HG02970 (cell line): ENCODE data around the gene OBSCN.
"Not testable (repeated sequence)": the region's sequence is repeated elsewhere in the genome, so short reads cannot be mapped to it uniquely, and the experiment has no call there.

ENCODE experiments used
- ATAC-seq: cut with Tn5 transposase; IDR thresholded peaks from one replicate; pipeline ENCODE4 v1.9.1; 2021; ENCODE audit warnings: mild to moderate bottlenecking, moderate library complexity, moderate number of reproducible peaks; ENCODE audit not compliant: unreplicated experiment, low FRiP score

OBSCN gene

DNA sequence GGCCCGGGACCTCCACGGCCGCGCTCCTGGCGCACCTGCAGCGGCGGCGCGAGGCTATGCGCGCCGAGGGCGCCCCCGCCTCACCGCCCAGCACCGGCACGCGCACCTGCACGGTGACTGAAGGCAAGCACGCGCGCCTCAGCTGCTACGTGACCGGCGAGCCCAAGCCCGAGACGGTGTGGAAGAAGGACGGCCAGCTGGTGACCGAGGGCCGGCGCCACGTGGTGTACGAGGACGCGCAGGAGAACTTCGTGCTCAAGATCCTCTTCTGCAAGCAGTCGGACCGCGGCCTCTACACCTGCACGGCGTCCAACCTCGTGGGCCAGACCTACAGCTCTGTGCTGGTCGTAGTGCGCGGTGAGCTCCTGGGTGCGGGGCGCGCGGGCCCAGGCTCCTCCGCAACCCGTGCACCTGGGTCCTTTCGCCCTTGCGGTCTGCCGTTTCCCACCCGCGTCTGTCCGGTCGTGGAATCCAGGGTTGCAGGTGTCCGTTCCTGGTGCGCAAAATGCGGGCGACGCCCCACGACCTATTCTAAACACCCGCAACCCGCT, 4.6 kb downstream of the OBSCN start:
- ATAC-seq = no peak

DNA sequence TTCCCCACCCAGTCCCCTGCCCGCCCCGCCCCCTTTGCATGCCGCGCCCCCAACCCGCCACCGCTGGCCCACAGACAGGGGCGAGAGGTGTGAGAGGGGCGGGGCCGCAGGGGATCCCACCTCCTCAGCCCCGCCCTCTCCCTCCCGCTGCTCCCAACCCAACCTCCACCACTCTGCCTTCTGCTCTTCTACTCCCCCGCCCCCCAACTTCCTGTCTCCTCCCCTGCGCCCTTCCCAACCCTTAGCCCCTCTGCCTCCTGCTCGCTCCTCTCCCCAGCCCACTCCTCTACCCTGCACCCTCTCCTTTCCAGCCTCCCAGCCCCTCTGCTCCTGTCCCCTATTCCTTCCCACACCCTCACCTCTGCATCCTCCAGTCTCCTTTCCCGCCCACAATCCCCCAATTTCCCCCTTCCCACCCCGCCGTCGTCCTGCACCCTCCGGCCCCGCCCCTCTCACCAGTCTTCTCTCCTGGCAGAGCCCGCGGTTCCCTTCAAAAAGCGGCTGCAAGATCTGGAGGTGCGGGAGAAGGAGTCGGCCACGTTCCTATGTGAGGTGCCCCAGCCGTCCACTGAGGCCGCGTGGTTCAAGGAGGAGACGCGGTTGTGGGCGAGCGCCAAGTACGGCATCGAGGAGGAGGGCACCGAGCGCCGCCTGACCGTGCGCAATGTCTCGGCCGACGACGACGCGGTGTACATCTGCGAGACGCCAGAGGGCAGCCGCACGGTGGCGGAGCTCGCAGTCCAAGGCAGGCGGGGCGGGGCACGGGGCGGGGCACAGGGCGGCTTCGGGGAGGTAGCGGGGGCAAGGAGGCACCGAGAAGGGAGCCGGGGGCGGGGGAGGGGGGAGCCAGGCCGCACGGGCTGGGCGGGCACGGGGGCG, 5.4 kb downstream of the OBSCN start:
- peak; percentile 62 for ATAC-seq

DNA sequence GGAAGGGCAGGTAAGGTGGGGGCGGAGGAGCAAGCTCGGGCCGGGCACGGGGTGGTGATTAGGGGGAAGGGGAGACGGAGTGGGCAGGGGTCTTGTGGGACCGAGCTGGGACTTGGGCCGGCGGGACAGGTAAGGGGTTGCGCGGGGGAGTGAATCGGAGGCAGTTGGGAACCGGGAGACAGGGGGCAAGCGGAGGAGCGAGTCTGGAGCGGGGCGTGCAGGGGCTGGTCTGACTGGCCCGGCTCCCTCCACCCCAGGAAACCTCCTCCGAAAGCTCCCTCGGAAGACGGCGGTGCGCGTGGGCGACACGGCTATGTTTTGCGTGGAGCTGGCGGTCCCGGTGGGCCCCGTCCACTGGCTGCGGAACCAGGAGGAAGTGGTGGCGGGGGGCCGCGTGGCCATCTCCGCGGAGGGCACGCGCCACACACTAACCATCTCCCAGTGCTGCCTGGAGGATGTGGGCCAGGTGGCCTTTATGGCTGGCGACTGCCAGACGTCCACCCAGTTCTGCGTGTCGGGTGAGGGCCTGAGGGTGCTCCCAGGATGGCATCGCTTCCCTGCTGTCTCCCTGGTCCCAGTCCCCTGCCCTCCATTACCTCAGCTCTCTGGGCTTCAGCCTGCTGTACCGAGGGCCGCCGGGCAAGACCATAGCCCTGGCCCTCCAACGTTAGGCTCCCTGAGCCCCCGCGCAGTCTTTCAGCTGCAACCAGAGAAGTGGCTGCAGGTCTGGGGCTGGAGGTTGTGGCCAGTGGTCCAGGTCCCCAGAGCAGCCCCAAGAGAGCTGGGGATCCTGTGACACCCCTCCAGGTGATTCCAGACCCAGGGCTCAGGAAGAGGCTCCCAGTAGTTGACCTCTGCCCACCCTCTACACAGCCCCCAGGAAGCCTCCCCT, 6.3 kb downstream of the OBSCN start:
- ATAC-seq = no peak

DNA sequence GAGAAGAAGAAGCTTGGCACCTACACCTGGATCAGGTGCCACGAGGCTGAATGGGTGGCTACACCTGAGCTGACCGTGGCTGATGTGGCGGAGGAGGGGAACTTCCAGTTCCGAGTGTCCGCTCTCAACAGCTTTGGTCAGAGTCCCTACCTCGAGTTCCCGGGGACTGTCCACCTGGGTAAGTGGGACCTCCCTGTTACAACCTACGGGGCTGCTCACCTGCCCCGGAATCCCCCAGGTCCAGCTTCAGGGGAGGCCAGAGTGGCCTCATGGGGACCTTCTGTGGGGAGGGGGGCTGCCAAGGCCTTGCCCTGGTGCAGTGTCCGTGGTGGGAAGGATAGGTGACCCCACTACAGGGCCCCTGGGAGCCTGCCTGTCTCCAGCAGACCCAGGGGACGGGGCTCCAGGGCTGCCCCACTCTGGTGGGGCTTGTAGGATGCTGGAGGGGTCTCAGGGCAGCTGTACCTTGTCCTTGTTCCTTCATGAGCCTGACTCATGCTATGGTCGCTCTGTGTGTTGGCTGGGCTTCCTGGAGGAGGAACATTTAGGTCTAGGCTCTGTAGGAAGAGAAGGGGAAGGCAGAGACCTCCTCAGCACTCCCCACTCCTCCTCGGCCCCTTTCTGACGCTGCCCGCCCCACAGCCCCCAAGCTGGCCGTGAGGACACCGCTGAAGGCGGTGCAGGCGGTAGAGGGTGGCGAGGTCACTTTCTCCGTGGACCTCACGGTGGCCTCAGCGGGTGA, 7.2 kb downstream of the OBSCN start:
- no peak for ATAC-seq

DNA sequence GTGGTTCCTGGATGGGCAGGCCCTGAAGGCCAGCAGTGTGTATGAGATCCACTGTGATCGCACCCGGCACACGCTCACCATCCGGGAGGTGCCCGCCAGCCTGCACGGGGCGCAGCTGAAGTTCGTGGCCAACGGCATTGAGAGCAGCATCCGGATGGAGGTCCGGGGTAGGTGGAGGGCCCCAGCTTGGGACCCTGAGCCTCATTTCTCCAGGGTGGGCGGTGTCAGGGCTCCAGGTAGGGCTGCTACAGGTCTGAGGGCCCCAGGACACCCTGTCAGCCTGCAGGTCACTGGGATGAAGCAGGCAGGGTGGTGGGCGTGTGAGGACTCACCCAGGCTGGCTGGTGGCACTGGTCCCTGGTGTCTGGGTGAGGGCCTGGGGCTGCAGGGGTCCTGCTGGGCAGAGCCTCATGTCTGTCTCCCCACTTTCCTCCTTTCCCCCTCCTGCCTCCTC, 7.8 kb downstream of the OBSCN start:
- ATAC-seq = no peak

DNA sequence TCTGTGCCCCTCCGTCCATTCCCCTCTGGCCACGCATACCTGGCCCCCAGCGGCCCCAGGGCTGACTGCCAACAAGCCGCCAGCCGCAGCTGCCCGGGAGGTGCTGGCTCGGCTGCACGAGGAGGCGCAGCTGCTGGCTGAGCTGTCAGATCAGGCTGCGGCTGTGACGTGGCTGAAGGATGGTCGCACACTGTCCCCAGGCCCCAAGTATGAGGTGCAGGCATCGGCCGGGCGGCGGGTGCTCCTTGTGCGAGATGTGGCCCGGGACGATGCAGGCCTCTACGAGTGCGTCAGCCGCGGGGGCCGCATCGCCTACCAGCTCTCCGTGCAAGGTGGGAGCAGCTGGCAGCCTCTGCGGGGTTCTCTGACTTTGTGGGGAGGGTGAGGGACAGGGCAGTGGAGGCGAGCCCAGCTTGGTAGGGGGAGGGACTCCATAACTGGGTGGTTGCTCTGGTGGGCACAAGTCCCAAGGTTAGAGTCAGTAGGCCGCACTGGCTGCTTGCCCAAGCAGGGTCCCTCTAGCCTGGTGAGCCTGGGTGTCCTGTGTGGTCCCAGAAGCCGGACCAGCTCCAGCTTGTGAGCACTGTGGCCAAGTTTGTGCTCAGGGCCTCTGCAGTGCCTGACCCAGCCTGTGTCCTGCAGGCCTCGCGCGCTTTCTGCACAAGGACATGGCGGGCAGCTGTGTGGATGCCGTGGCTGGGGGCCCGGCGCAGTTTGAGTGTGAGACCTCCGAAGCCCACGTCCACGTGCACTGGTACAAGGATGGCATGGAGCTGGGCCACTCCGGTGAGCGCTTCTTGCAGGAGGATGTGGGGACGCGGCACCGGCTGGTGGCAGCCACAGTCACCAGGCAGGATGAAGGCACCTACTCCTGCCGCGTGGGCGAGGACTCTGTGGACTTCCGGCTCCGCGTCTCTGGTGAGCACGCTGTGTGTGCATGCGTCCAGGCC, 8.8 kb downstream of the OBSCN start:
- ATAC-seq = no peak

DNA sequence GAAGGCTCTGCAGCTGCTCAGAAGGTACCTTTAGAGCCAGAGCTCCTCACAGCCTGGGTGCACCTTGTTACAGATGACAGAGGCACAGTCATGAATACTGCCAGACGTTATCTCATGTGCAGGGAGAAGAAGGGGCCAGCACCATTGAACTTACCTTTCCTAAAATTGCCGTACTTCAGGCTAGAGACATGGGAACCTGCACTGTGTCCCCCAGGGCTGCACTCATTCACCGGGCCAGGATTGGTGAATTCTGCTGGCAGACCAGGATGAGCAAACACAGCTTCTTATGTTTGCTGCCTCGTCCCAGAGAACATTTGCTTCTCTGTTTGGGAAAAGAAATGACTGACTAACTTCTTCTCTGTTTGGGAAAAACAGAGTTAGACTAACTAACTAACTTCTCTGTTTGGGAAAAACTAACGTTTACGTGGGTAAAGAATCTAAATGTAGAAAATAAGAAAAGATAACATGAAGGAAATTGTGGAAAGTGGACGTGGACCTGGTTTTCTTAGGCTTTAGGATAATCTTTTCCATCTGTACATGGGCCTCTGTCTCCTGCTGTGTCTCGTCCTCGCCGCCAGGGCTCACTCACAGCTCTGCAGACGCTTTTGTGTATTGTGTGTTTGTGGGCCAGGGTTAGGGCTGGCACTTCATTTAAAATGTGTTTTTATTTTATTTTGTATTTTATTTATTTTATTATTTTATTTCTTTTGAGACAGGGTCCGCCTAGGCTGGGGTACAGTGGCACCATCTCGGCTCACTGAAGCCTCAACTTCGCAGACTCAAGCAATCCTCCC, 9.9 kb downstream of the OBSCN start:
- no peak for ATAC-seq

DNA sequence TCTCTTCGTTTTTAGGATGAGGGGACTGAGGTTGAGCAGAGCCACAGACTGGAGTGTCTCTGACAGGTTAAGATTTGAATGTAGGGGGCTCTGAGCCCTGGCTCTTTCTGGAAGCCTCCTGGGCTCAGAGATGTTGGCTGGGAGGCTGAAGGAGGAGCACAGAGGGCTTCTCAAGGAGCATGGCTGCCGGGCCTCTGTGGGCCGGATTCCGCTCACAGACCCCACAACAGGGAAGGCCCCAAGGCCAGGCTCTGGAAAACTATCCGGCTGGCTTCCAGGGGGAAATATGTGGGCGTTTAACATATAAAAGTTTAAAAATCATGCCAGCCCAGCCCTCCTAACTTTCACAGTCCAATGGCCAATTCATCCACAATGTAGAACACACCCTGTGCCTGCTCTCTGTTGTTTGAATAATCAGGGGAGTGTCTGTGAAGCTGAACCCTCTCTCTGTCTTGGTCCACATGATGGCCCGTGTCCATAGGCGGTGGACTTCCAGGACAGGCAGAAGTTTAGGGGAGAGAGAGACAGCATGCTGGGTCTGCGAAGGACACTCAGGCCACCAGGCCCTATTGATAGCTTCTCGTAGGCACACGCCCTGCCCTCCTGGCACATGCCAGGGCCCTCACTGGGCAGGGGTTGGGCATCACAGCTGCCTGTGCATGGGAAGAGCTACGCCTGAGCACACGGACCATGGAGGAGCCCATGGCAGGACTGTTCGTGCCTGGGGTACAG, 10.8 kb downstream of the OBSCN start:
- no peak for ATAC-seq

DNA sequence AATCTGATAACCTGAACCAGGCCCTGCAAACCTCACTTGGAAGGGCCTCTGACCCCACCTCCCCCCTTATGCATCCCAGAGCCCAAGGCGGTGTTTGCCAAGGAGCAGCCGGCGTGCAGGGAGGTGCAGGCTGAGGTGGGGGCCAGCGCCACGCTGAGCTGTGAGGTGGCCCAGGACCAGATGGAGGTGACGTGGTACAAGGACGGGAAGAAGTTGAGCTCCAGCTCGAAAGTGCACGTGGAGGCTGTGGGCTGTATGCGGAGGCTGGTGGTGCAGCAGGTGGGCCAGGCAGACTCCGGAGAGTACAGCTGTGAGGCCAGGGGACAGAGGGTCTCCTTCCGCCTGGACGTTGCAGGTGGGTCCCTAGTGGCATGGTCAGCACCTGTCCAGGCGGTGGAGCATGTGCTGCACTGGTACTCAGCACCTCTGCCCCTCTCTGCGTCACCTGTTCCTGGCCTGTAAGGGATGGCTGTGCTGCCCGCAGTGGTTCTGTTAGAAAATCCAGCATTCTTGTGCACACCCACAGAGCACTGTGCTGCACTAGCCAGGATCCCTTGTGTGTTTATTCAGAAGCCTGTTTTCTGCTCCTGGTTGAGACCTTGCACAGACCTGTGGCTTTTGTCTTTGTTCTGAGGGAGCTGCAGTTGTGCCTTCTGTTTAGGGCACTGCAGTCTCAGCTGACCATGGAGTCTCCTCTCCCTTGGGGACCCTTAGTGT, 11.6 kb downstream of the OBSCN start:
- no peak for ATAC-seq

DNA sequence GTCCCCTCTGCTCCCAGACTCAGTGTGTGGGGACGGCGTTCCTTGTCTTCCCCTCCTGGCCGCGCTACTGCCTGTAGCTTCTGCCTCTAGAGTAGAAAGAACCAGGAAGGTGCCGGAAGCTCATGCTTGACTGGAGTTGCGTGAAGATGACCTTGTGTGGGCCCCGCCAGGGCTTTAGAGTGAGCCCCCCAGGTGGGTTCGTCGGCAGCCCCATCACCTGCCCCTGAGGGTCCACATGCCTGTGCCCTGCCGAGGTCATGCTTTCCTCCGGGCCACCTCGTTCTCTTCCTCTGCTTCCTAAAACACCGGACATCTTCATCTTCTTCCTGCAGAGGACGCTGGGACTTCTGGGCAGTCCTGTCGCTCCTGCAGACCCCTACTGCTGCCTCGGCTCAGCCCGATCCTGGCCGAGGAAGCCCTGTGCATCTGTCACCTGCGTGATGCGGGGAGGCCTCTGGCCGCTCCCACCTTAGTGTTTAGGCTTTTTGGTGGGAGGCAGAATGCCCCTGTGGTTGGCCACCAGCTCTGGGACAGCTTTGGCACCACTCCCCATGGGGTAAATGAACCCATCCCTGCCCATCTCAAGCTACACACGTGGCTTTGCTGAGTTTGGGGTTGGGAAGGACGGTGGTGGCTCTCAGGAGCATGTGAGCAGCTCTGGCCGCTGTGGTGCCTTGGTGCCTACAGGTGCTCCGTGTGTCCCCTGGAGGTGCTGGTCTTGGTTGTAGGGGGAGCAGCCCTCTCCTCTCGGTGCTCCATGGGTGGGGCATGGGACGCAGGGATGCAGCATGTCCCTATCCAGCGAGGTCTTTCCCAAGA, 12.3 kb downstream of the OBSCN start:
- no peak for ATAC-seq

DNA sequence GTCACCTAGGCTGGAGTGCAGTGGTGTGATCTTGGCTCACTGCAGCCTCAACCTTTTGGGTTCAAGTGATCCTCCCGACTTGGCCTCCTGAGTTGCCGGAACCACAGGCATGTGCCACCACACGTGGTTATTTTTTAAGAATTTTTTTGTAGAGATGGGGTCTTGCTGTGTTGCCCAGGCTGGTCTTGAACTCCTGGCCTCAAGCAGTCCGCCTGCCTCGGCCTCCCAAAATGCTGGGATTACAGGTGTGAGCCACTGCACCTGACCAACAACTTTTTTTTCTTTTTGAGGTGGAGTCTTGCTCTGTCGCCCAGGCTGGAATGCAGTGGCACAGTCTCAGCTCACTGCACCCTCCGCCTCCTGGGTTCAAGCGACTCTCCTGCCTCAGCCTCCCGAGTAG, 13.3 kb downstream of the OBSCN start:
- ATAC-seq = not testable (repeated sequence)

DNA sequence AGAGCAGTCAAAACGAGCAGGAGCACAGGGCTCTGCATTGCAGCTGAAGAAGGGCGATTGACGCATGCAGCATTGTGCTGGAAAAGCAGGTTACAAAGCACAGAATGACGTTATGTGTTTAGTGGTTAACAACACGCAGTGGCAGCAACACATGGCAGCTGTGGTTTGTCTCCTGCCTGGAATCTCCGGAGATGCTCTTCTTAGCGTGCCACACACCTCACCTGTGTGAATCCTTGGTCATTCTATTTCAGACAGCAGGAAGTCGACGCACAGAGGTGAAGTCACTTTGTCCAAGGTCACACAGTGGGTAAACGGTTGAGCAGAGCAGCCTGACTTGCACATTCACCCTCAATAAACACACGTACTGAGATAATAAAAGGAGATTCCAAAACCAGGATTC, 14.7 kb downstream of the OBSCN start:
- ATAC-seq = no peak

DNA sequence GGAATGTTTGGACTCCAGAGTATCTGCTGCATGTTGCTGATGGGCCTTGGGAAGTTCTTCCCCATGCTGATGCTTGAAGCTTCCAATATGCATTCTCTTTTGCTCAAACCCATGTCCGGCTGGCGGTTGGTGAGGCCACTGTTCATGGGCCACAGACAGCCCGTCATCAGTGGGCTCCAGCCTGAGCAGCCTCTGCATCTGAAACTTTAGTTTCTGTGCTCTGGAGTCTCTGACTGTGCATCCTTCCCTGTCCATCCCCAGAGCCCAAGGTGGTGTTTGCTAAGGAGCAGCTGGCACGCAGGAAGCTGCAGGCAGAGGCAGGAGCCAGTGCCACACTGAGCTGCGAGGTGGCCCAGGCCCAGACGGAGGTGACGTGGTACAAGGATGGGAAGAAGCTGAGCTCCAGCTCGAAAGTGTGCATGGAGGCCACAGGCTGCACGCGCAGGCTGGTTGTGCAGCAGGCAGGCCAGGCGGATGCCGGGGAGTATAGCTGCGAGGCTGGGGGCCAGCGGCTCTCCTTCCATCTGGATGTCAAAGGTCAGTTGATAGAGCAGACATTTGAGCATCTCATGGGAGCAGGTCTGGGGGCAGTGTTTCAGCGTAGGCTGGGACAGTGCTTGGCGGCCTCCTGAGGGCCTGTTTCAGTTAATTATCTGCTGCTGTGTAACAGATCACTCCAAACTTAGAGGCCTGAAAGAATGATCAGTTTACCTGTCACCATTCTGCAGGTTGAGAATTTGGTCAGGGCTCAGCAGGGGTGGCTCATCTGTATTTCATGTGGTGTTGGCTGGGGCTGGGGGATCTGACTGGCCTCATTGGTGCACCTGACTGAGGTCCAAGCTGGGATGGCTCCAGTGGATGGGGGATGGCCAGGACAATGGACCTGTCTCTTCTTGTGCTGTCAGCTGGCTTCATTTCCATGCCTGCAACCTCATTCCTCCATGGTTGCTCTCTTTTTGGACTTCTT, 16.6 kb downstream of the OBSCN start:
- no peak for ATAC-seq

DNA sequence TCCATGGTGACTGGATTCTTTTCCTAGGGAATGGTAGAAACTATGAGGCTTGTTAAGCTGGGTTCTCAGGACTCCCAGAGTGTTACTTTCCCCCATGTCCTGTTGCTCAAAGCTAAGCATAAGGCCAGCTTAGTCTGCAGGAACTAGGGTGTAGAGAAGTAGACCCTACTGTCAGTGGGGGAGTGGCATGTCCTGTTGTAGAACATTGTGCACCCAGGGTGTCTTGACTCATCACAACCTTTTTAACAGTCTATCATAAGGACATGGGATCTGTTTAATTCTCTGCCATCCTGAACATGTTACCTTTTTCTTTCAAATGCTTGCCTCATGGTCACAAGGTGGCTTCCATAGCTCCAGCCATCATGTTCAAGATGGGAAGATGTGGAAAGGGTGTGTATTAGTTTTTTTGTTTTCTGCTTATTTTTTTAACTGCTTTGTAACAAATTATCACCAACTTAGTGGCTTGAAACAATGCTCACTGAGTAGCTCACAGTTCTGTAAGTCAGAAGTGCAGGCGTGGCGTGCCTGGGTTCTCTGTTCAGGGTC, 17.4 kb downstream of the OBSCN start:
- ATAC-seq = no peak

DNA sequence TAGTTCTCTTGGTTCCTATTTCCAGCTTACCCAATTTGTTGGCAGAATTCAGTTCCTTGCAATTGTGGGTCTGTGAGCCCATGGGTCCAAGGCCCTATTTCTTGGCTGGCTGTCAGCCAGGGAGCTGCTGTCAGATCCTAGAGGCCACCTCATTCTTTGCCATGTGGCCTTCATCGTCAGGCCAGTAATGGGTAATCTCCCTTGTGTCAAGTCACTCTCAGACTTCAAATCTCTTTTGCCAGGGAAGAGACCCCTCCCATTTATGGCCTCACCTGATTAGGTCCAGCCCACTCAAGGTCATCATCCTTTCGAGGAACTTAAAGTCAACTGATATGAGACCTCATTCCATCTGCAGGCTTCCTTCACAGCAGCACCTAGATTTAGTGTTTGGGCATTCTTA, 17.9 kb downstream of the OBSCN start:
- no peak for ATAC-seq
